Activated CD4-positive, alpha-beta T cell treated with anti-CD3 and anti-CD28 coated beads, Interleukin-2, amount 50 U/mL, for 48 hours (primary cell): ENCODE data around the gene ASIC3.

ENCODE experiments used
- DNase-seq, 2 experiments: peaks; one replicate each; pipeline ENCODE4 v3.0.0-alpha.2; 2020

ASIC3 gene

DNA sequence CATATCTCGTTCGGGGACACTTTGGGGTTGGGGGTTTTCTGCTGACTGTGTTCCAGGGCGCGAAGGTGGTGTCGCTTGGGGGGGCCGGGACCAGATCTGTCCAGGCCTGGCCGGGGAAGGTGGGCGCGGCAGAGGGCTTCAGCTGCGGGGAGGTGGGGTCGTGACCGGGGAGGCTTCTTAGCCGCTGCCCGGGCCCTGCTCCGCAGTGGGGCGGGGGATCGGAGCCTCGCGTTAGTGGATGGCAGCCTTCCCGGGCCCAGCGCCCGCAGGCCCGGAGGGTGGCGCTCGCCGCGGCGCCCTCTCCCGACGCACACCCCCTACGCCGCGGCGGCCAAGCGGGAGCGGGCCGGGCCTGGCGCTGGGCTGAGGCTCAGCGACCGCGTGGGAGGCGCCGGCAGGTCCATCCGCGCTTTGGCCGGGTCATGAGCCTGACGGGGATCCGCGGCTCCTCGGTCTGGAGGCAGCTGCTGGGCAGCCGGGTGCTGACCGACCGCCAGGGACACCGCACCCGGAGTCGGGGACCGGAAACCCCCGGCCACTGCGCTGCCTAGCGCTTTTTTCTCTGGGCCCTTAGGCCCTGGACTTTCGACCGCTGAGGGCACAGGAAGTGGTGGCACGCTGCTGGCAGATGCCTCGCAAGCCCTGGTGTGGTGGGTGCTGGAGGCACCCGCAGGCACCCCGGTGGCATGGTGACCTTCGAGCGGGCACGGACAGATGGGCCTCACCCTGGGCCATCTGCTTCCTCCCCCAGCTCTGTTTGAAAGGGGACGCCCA, 39.1 kb downstream of the ASIC3 start:
- peak in 1 of 2 experiments; percentile 43 for DNase-seq

- DNase-seq, result no peak
These were observed 39.9 kb downstream of the ASIC3 start for GRCh38 chr7:151088019-151088855.

GRCh38 chr7:151088856-151089699, 40.7 kb downstream of the ASIC3 start:
- no peak for DNase-seq

DNA sequence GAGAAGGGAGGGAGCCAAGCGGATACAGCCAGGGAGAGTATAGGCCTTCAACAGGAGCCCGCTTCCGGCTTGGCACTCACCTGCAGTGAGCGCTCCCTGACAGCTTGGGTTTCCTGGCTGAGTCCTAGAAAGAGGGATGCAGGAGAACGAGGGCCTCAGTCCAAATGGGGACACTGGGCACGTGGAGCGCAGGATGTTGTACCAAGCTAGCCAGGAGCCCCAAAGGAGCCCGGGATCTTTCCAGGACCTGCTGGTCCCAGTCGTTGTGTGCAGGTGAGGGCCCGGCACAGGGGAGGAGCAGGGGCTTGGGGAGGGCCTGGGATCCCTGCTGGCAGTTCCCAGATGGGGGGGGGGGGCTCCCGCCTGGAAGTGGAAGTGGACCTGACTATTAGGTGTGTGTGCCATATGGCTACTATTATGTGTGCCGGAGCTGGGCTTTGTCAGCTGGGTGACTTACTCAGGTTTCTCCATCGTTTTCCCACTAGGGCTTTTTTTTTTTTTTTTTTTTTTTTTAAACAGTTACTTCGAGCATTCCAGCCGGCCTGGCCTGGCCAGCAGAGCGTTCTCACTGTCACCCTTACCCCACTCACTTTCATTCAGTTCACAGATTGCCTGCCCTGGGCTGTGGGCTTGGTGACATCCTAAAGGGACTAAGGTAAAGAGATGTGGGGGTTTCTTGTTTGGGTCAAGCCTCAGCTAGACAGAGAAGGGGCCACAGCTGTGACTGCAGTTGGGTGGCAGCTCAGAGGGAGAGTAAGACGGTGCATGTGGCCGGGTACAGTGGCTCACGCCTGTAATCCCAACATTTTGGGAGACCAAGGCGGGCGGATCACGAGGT, 41.8 kb downstream of the ASIC3 start:
- no peak for DNase-seq

DNA sequence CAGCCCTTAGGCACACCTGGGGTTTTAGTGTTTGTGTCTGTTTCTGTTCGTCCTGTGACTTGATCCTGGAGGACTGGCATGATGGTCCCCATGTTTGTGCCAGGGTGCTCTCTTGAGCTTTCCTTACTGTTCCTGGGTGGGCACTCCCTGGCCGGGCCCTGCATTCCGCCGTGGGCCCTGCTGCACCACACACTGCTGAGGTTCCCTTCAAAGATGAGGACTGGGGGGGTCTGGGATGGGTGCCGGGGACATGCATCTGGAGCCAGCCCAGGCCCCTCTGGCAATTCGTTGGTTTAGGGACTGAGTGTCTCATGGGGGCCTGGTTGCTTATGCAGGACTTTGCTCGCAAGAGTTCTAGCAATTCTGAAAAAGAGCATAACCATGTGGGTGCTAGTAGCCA, 42.7 kb downstream of the ASIC3 start:
- DNase-seq, result no peak

- DNase-seq, result peak in 1 of 2 experiments; percentile 46
These were observed 43.1 kb downstream of the ASIC3 start for GRCh38 chr7:151091431-151091830.

DNA sequence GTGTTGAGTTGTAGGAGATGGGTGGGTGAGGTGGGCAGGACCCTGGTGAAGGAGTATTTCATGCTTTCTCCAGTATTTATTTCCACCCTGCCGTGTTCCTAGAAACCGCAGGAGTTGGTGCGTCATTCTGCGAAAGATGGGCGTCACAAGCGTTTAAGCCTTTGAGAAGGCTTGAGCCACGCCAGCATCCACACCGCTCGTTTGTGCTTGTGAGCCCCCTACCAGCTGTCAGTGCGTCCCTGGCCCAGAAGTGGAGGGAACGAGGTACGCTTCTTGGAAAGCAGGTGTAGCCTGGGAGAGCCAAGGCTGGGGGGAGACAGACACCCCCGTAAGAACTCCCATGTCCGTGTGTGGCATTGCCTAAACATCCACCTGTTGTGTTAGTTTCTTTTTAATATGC, 43.7 kb downstream of the ASIC3 start:
- DNase-seq, result no peak

- DNase-seq, result no peak
These were observed 45.4 kb downstream of the ASIC3 start for GRCh38 chr7:151093748-151094147.

GRCh38 chr7:151094675-151095074, 46.3 kb downstream of the ASIC3 start:
- no peak for DNase-seq

GRCh38 chr7:151095123-151095797, 46.9 kb downstream of the ASIC3 start:
- DNase-seq, result no peak

GRCh38 chr7:151095828-151096475, 47.6 kb downstream of the ASIC3 start:
- no peak for DNase-seq

DNA sequence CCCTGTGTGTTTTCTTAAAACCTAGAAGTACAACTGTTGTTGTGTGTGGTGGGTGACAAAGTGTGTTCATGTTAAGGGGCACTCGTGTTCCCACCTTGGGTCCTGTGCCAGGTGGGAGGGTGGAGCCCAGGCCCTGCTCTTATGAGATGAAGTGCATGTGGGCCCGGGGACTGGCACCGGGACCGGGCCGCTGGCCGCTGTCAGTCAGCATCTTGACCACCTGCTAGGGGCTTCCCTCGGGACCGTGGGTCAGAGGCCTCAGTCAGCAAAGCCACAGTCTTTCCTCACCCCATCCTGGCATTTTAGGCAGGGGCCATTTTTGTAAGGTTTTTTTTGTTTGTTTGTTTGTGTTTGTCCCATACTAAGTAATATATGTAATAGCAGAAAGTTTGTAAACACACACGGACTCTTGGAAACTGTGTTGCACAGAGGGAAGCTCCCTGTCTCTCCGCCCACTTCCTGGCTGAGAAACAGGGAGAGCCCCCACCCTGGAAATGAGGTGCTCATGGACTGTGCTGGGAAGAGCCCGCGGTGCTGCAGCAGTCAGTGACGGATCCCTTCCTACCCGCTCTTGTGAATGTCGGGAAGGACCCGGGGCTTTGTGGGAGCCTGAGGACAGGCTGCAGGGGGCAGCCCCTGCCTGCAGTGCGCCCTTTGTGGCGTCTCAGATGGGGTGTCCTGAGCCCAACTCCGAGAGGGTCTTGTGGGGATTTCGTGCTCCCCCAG, 51.3 kb downstream of the ASIC3 start:
- DNase-seq, result no peak

GRCh38 chr7:151100921-151101320, 52.6 kb downstream of the ASIC3 start:
- DNase-seq, result no peak

DNA sequence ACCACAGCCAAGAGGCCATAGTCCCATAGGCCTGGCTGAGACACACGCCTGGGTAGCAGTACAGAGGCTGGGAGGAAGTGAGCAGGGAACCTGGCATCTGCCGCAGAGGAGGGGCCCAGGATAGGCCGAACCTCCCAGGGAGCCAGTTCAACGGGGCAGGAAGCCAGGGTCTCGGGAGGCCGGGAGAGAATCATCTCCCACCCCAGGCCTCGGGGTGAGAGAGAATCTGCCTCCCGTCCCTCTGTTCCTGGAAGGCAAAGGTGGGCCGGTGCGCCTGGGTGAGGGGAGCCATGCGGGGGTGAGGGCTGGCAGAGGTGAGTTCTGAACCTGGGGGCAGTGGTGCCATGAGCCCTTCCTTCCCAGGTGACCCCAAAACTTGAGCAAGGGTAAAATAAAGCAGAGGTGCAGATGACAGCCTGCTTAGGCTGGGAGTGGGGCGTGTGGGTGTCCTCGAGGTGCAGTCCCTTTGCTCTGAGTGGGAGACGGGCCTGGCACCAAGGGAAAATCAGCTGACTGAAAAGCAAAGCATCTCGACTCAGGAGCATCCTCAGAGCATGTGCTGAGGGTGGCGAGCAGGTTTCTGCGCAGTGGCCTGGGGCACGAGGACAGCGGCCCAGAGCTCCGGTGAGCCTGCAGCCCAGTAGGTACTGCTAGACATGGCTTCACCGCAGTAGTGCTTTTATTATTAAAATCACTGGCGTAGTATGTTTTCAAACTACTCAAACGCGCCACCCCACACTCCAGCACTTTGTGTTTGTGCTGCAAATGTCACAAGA, 53.5 kb downstream of the ASIC3 start:
- no peak for DNase-seq
